ENCODE results near the gene APBB2.

APBB2 gene

DNA sequence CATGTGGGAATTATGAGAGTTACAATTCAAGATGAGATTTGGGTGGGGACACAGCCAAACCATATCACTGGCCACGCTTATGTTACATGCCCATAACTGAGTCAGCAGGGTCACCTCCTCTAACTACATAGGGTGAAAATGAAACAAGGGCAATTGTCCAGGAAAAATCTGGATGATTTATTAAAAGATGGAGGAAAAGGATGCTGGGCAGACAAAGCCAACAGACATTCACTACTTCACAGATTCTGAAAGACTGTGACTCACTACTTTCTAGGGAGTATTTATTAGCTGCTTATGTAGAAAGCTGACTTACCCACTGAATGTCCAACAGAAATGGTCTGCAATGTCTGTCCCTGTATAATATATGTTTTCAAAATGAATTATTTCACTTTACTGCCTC is 72.4 kb downstream of the APBB2 start:
- Histone ChIP-seq H3K4ac (ENCODE audit: low read depth, low read length) (no peak overlapping the region), H3K23ac (ENCODE audit: low read length) (no peak overlapping the region), H3K9me3 (ENCODE audit: insufficient read depth, low read depth, low read length) (no peaks in the 10 kb centered on the region), H3K79me1 (ENCODE audit: low read length) (peaks cover 29% of the 10 kb centered on the region), H3K4me1 (ENCODE audit: control insufficient read depth in 1 of 2, insufficient read depth in 2 of 2, low read length in 2 of 2) (peaks cover 12 to 20% of the 10 kb centered on the region in 2 experiments), H3K4me2 (ENCODE audit: low read length) (no peak overlapping the region), H3K14ac (ENCODE audit: low read length) (no peak overlapping the region), H2AK5ac (ENCODE audit: low read length) (no peak overlapping the region), H4K12ac (ENCODE audit: low read depth, low read length) (no peak overlapping the region), H2BK120ac (ENCODE audit: insufficient read depth, low read length, poor library complexity) (peak overlapping the region; percentile 96), H3K18ac (ENCODE audit: low read length) (no peak overlapping the region), H3K27ac (ENCODE audit: low read depth, low read length) (peak overlapping the region; percentile 63), H3K79me2 (ENCODE audit: control insufficient read depth, insufficient read depth, low read length, poor library complexity) (peaks cover 6% of the 10 kb centered on the region), H4K91ac (ENCODE audit: low read depth, low read length) (peak overlapping the region; percentile 58), H2BK12ac (ENCODE audit: low read length) (no peak overlapping the region), H4K8ac (ENCODE audit: low read depth, low read length) (no peak overlapping the region), H3K9ac (ENCODE audit: low read length) (no peak overlapping the region), H3K36me3 (ENCODE audit: control insufficient read depth in 1 of 2, insufficient read depth in 2 of 2, low read length in 2 of 2) (peaks cover 0 to 8% of the 10 kb centered on the region in 2 experiments), H2AFZ (ENCODE audit: insufficient read depth, low read length, poor library complexity) (no peak overlapping the region), H2BK5ac (ENCODE audit: low read depth, low read length, poor library complexity) (no peak overlapping the region), H3K4me3 (ENCODE audit: low read depth, low read length) (no peak overlapping the region), H3K27me3 (ENCODE audit: insufficient read depth, low read length) (no peaks in the 10 kb centered on the region)
- WGBS (ENCODE audit: extremely low coverage, insufficient coverage, insufficient read length): no CpG with 5 or more reads among the region's 1 CpG
- DNase-seq: no peak

DNA sequence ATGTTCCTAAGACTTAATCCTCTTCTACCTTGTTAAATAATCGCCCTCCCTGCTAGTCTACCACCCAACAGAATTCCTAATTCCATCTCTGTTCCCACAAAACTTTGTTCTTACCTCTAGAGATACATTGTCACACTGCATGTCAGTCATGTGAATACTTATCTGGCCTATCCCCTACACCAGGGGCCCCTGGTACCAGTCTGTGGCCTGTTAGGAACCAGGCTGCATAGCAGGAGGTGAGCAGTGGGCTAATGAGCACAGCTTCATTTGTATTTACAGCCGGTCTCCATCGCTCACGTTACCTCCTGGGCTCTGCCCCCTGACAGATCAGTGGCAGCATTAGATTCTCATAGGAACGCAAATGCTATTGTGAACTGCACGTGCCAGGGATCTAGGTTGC is 73.9 kb downstream of the APBB2 start:
- H3K4me2 ChIP-seq (ENCODE audit: low read length): no peak overlapping the region
- H3K79me2 ChIP-seq (ENCODE audit: control insufficient read depth, insufficient read depth, low read length, poor library complexity): peaks cover 2% of the 10 kb centered on the region
- H3K36me3 ChIP-seq (ENCODE audit: control insufficient read depth in 1 of 2, insufficient read depth in 2 of 2, low read length in 2 of 2): peaks cover 0 to 8% of the 10 kb centered on the region in 2 experiments
- H3K79me1 ChIP-seq (ENCODE audit: low read length): peaks cover 21% of the 10 kb centered on the region
- no peaks in the 10 kb centered on the region for H3K27me3 ChIP-seq (ENCODE audit: insufficient read depth, low read length)
- no peak overlapping the region for H2BK12ac ChIP-seq (ENCODE audit: low read length)
- WGBS (ENCODE audit: extremely low coverage, insufficient coverage, insufficient read length): no CpG with 5 or more reads among the region's 6 CpGs
- H4K8ac ChIP-seq (ENCODE audit: low read depth, low read length): no peak overlapping the region
- no peak overlapping the region for H3K27ac ChIP-seq (ENCODE audit: low read depth, low read length)
- no peak overlapping the region for H2AK5ac ChIP-seq (ENCODE audit: low read length)
- H3K9me3 ChIP-seq (ENCODE audit: insufficient read depth, low read depth, low read length): no peaks in the 10 kb centered on the region
- H3K4me3 ChIP-seq (ENCODE audit: low read depth, low read length): no peak overlapping the region
- H3K14ac ChIP-seq (ENCODE audit: low read length): no peak overlapping the region
- H3K18ac ChIP-seq (ENCODE audit: low read length): no peak overlapping the region
- peaks cover 9 to 16% of the 10 kb centered on the region in 2 experiments for H3K4me1 ChIP-seq (ENCODE audit: control insufficient read depth in 1 of 2, insufficient read depth in 2 of 2, low read length in 2 of 2)
- H3K9ac ChIP-seq (ENCODE audit: low read length): no peak overlapping the region
- no peak overlapping the region for H4K91ac ChIP-seq (ENCODE audit: low read depth, low read length)
- no peak for DNase-seq
- H3K4ac ChIP-seq (ENCODE audit: low read depth, low read length): no peak overlapping the region
- H4K12ac ChIP-seq (ENCODE audit: low read depth, low read length): no peak overlapping the region
- H2BK5ac ChIP-seq (ENCODE audit: low read depth, low read length, poor library complexity): no peak overlapping the region
- H2BK120ac ChIP-seq (ENCODE audit: insufficient read depth, low read length, poor library complexity): no peak overlapping the region
- no peak overlapping the region for H3K23ac ChIP-seq (ENCODE audit: low read length)
- no peak overlapping the region for H2AFZ ChIP-seq (ENCODE audit: insufficient read depth, low read length, poor library complexity)

DNA sequence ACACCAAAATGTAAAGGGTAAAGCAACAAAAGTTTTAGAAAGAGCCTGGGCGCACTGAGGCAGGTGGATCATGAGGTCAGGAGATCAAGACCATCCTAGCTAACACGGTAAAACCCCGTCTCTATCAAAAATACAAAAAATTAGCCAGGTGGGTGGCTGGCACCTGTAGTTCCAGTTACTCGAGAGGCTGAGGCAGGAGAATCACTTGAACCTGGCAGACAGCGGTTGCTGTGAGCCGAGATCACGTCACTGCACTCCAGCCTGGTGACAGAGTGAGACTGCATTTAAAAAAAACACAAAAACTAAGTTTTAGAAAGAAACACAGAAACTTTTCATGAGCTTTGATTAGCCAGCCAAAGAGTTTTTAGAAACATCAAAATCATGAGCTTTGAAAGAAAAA is 76.5 kb downstream of the APBB2 start:
- H3K4me1 ChIP-seq (ENCODE audit: control insufficient read depth in 1 of 2, insufficient read depth in 2 of 2, low read length in 2 of 2): peaks cover 12 to 17% of the 10 kb centered on the region in 2 experiments

DNA sequence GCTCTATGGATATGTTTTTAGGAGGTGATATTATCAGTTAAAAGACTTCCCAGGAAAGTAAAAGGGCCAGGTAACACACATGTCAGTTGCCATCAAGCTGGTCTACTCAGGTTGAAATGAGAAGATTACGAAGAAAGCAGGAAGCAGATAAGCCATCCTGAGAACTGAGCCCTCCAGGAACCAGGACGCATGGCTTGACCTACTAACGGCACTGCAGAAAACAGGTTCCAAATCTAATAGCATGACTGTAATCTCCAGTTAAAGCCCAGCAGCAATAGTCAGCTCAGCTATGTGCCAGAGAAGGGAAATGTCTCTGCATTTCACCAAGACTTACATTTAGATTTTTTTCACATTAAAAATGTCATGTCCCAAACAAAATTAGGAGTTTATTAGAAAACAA is 77.9 kb downstream of the APBB2 start:
- Histone ChIP-seq H4K91ac (ENCODE audit: low read depth, low read length) (no peak overlapping the region), H3K9me3 (ENCODE audit: insufficient read depth, low read depth, low read length) (no peaks in the 10 kb centered on the region), H2BK120ac (ENCODE audit: insufficient read depth, low read length, poor library complexity) (no peak overlapping the region), H2BK12ac (ENCODE audit: low read length) (no peak overlapping the region), H3K4me3 (ENCODE audit: low read depth, low read length) (no peak overlapping the region), H3K4me1 (ENCODE audit: control insufficient read depth in 1 of 2, insufficient read depth in 2 of 2, low read length in 2 of 2) (peaks cover 10 to 12% of the 10 kb centered on the region in 2 experiments), H3K14ac (ENCODE audit: low read length) (no peak overlapping the region), H3K79me1 (ENCODE audit: low read length) (peaks cover 14% of the 10 kb centered on the region), H4K8ac (ENCODE audit: low read depth, low read length) (no peak overlapping the region), H4K12ac (ENCODE audit: low read depth, low read length) (no peak overlapping the region), H3K23ac (ENCODE audit: low read length) (no peak overlapping the region), H2AFZ (ENCODE audit: insufficient read depth, low read length, poor library complexity) (no peak overlapping the region), H2BK5ac (ENCODE audit: low read depth, low read length, poor library complexity) (no peak overlapping the region), H3K36me3 (ENCODE audit: control insufficient read depth in 1 of 2, insufficient read depth in 2 of 2, low read length in 2 of 2) (peaks cover 0 to 4% of the 10 kb centered on the region in 2 experiments), H3K4ac (ENCODE audit: low read depth, low read length) (no peak overlapping the region), H3K9ac (ENCODE audit: low read length) (no peak overlapping the region), H3K18ac (ENCODE audit: low read length) (no peak overlapping the region), H3K27me3 (ENCODE audit: insufficient read depth, low read length) (no peaks in the 10 kb centered on the region), H3K27ac (ENCODE audit: low read depth, low read length) (no peak overlapping the region), H3K79me2 (ENCODE audit: control insufficient read depth, insufficient read depth, low read length, poor library complexity) (no peaks in the 10 kb centered on the region), H3K4me2 (ENCODE audit: low read length) (no peak overlapping the region), H2AK5ac (ENCODE audit: low read length) (no peak overlapping the region)
- WGBS (ENCODE audit: extremely low coverage, insufficient coverage, insufficient read length): no CpG with 5 or more reads among the region's 3 CpGs
- DNase-seq: no peak

More for the DNA sequence above, 76.5 kb downstream of the APBB2 start:
- DNase-seq: no peak
- Histone ChIP-seq H3K79me1 (ENCODE audit: low read length) (peaks cover 20% of the 10 kb centered on the region), H2BK5ac (ENCODE audit: low read depth, low read length, poor library complexity) (no peak overlapping the region), H2AFZ (ENCODE audit: insufficient read depth, low read length, poor library complexity) (no peak overlapping the region), H4K12ac (ENCODE audit: low read depth, low read length) (no peak overlapping the region), H4K8ac (ENCODE audit: low read depth, low read length) (no peak overlapping the region), H3K14ac (ENCODE audit: low read length) (no peak overlapping the region), H3K36me3 (ENCODE audit: control insufficient read depth in 1 of 2, insufficient read depth in 2 of 2, low read length in 2 of 2) (peaks cover 0 to 8% of the 10 kb centered on the region in 2 experiments), H2AK5ac (ENCODE audit: low read length) (no peak overlapping the region), H3K79me2 (ENCODE audit: control insufficient read depth, insufficient read depth, low read length, poor library complexity) (no peaks in the 10 kb centered on the region), H3K9ac (ENCODE audit: low read length) (no peak overlapping the region), H3K27ac (ENCODE audit: low read depth, low read length) (no peak overlapping the region), H3K9me3 (ENCODE audit: insufficient read depth, low read depth, low read length) (no peaks in the 10 kb centered on the region), H2BK120ac (ENCODE audit: insufficient read depth, low read length, poor library complexity) (no peak overlapping the region), H3K23ac (ENCODE audit: low read length) (no peak overlapping the region), H2BK12ac (ENCODE audit: low read length) (no peak overlapping the region), H3K18ac (ENCODE audit: low read length) (no peak overlapping the region), H4K91ac (ENCODE audit: low read depth, low read length) (no peak overlapping the region), H3K4me2 (ENCODE audit: low read length) (no peak overlapping the region), H3K27me3 (ENCODE audit: insufficient read depth, low read length) (no peaks in the 10 kb centered on the region), H3K4ac (ENCODE audit: low read depth, low read length) (no peak overlapping the region), H3K4me3 (ENCODE audit: low read depth, low read length) (no peak overlapping the region)
- no CpG with 5 or more reads among the region's 7 CpGs for WGBS (ENCODE audit: extremely low coverage, insufficient coverage, insufficient read length)
